ENCODE measurements around the gene PSRC1.

- TF ChIP-seq CTCF (IDR thresholded peaks at IDR 0.05), result no peak
- no peak for TF ChIP-seq POLR2A (IDR thresholded peaks at IDR 0.05)
Observed at GRCh38 chr1:109243221-109243620, 39.7 kb downstream of the PSRC1 start.
